NB4 (cell line): ENCODE measurements around the gene OPN1SW.

Experiments used
- CTCF ChIP-seq: IDR thresholded peaks from one replicate; pipeline ENCODE4 v1.5.1; 2012; ENCODE audit warnings: low read depth, low read length
- MYC ChIP-seq: IDR thresholded peaks from 2 replicates; pipeline ENCODE4 v1.6.1; 2011; ENCODE audit warnings: low read depth, low read length
- POLR2A ChIP-seq: IDR thresholded peaks from 2 replicates; pipeline ENCODE4 v1.6.1; 2011; ENCODE audit warnings: mild to moderate bottlenecking; ENCODE audit not compliant: insufficient read length; ENCODE audit errors: extremely low read depth

GRCh38 chr7:128755075-128755818 lies 20.3 kb downstream of the OPN1SW start:
- TF ChIP-seq CTCF (no peak), MYC (no peak), POLR2A (no peak)
